Heart left ventricle (tissue), 13 donors: Measurements from ENCODE around the gene TOP1.

Experiments
- POLR2A ChIP-seq, 2 donors: fragments of 450-650 bp; IDR thresholded peaks; one replicate each; pipeline ENCODE4 v1.6.1; 2017; ENCODE audit warnings: antibody characterized with exemption in 2 of 2, mild to moderate bottlenecking in 2 of 2, moderate library complexity in 2 of 2
- TF ChIP-seq, protein P1 (sequence below), 12 donors: fragments of 200-600 bp; sonication (generic) in 4 of 12; IDR thresholded peaks; one replicate each; pipeline versions ENCODE4 v1.5.0 to v1.8.0; 2018 to 2022; ENCODE audit warnings: antibody characterized with exemption in 12 of 12, mild to moderate bottlenecking in 5 of 12
- donor health status: ischemic (EF 13 %, LVEDD 7.1; RV severe dilation, severe dysfunction).
- donor health status: DM: no; HTN: yes; CAD: no.
- donor health status: DM: no; HTN: no; CAD: no.
- donor health status: ischemic (EF 25% LVEDD 6.9; RV normal size, moderate dysfunction).
- donor health status: ischemic (EF 25% LVEDD 5.7; RV mildly dilated, moderate dysfunction).
- donor health status: ischemic (EF 35%, LVEDD 5.7; RV mildly dilated, moderate dysfunction).
- donor health status: nonischemic (EF 11% LVEDD 7.7; RV severe dilation, severe dysfunction).
- donor health status: DM: yes; HTN: yes; CAD: no.
- donor health status: PGD.
- donor health status: ischemic (EF 29% LVEDD 5.4; RV normal size, mild dysfunction).
- donor health status: nonischemic (EF 23%, LVEDD 6.1; RV moderate dilation, normal function).

GRCh38 chr20:41045671-41046070 is 17.0 kb downstream of the TOP1 start:
- TF ChIP-seq, protein P1, sequence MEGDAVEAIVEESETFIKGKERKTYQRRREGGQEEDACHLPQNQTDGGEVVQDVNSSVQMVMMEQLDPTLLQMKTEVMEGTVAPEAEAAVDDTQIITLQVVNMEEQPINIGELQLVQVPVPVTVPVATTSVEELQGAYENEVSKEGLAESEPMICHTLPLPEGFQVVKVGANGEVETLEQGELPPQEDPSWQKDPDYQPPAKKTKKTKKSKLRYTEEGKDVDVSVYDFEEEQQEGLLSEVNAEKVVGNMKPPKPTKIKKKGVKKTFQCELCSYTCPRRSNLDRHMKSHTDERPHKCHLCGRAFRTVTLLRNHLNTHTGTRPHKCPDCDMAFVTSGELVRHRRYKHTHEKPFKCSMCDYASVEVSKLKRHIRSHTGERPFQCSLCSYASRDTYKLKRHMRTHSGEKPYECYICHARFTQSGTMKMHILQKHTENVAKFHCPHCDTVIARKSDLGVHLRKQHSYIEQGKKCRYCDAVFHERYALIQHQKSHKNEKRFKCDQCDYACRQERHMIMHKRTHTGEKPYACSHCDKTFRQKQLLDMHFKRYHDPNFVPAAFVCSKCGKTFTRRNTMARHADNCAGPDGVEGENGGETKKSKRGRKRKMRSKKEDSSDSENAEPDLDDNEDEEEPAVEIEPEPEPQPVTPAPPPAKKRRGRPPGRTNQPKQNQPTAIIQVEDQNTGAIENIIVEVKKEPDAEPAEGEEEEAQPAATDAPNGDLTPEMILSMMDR (IDR thresholded peaks at IDR 0.05): no peak
- no peak for TF ChIP-seq POLR2A (IDR thresholded peaks at IDR 0.05)
